BJ (cell line): ENCODE results near the gene SELENOS. TPM values are rescaled to one million over a fixed set of nuclear protein-coding genes. Genes with fewer than 3 reads are reported as not detected.

Experiments used
- CTCF ChIA-PET: fragments of 350-600 bp; formaldehyde crosslinking; extraction: SDS; loops from one replicate; lab custom pipeline; 2021; ENCODE audit warnings: antibody characterized with exemption, inconsistent platforms; lab: Yijun Ruan, JAX
- POLR2A ChIA-PET: fragments of 300-600 bp; sonication (Branson Sonifier 250); formaldehyde crosslinking; extraction: SDS; loops from one replicate; lab custom pipeline; 2021; ENCODE audit warnings: antibody characterized with exemption; lab: Charles Lee
- DNase-seq: peaks from one replicate; pipeline ENCODE4 v3.0.0-alpha.2; 2011; ENCODE audit warnings: low read depth
- H3K27me3 ChIP-seq: 2 replicates; pipeline ENCODE4 v1.6.0; 2011; ENCODE audit warnings: low read length; ENCODE audit not compliant: control insufficient read depth, insufficient read depth
- H3K36me3 ChIP-seq: 2 replicates; pipeline ENCODE4 v1.5.1; 2011; ENCODE audit warnings: low read length; ENCODE audit not compliant: control insufficient read depth, insufficient read depth
- H3K4me3 ChIP-seq: 2 replicates; pipeline ENCODE4 v1.5.1; 2011; ENCODE audit warnings: low read depth, mild to moderate bottlenecking, control low read depth, low read length
- polyA plus RNA-seq: library from polyadenylated mRNA; depleted of rRNA; stranded (reverse); fragments of >200 nt; gene quantifications from 2 replicates; pipeline ENCODE4 v1.2.3, GENCODE V29; 2011
- TF ChIP-seq, protein P1 (sequence below): IDR thresholded peaks from 2 replicates; pipeline ENCODE4 v1.5.1; 2011; ENCODE audit warnings: low read depth, mild to moderate bottlenecking, control low read depth, inconsistent platforms, low read length, moderate library complexity; ENCODE audit not compliant: insufficient read depth

SELENOS gene
- polyA plus RNA-seq, 1 experiment: 71.2 TPM

DNA sequence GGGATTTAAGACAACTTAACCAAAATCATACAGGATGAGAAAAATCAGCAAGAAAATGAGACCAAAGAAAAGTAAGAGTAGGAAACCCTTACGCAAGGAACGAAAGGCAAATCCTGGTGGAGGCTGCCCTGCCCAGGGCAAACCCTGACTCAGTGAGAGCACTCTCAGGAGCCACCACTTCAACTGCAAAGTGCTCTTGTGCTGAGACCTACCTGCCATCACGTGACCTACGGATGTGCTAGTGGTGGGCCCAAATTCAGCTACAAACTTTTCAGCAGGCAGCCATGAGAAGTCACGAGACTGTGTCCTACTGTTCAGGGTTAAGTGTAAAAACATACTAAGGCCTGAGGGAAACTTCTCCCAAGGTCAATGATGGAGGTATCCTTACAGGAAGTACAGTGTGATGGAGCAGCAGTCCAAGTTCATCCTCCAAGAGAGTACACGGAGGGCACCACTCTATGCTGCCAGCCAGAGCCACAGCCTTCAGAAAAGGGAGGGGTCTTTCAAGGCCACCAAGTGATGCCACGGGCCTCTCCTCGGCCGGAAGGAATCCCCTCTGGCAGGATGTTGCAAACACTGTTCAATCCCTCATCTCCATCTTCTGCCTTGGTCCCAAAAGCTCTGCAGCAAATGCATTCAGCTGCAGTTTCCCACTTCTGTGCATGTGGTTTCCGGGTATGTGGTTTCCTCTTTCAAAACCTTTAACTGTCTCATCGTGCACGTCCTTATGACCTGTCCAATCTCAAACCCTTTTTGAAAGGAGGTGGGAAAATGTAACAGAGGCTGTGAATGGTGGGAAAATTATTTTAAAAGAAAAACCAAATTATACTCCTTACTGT is 34.9 kb downstream of the SELENOS start:
- H3K27me3 ChIP-seq: no peaks in the 10 kb centered on the region
- TF ChIP-seq, protein P1, sequence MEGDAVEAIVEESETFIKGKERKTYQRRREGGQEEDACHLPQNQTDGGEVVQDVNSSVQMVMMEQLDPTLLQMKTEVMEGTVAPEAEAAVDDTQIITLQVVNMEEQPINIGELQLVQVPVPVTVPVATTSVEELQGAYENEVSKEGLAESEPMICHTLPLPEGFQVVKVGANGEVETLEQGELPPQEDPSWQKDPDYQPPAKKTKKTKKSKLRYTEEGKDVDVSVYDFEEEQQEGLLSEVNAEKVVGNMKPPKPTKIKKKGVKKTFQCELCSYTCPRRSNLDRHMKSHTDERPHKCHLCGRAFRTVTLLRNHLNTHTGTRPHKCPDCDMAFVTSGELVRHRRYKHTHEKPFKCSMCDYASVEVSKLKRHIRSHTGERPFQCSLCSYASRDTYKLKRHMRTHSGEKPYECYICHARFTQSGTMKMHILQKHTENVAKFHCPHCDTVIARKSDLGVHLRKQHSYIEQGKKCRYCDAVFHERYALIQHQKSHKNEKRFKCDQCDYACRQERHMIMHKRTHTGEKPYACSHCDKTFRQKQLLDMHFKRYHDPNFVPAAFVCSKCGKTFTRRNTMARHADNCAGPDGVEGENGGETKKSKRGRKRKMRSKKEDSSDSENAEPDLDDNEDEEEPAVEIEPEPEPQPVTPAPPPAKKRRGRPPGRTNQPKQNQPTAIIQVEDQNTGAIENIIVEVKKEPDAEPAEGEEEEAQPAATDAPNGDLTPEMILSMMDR: no peak
- POLR2A ChIA-PET: no interaction called here
- peaks cover 1% of the 10 kb centered on the region; the same call in 1 of the 2 replicates for H3K36me3 ChIP-seq
- no peak for DNase-seq
- no peak overlapping the region for H3K4me3 ChIP-seq
- CTCF ChIA-PET: interaction anchor here (0.6 to 1.9 kb wide), 4 partner anchors 11 to 221 kb away, joined by 3 to 6 read pairs (median 4); no protein-coding TSS in a partner anchor

DNA sequence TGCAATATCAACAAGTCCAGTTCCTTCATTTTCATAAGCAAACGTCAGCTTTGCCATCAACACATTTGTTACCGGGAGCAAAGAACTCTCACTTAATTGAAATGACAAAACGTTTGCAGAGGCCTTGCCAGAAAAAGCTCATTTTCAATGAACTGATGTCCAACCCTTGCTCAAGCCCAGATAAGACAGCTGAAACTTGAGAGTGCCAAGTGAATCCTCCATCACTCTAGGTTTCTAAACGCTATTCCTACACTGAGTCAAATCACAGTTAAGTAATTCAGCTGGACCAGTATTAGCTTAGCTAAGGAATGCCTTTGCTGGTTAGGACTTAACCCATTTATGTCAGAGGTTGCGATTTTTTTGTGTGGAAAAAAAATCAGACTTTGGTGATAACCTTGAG is 36.9 kb downstream of the SELENOS start:
- H3K4me3 ChIP-seq: no peak overlapping the region
- POLR2A ChIA-PET: no interaction called here

DNA sequence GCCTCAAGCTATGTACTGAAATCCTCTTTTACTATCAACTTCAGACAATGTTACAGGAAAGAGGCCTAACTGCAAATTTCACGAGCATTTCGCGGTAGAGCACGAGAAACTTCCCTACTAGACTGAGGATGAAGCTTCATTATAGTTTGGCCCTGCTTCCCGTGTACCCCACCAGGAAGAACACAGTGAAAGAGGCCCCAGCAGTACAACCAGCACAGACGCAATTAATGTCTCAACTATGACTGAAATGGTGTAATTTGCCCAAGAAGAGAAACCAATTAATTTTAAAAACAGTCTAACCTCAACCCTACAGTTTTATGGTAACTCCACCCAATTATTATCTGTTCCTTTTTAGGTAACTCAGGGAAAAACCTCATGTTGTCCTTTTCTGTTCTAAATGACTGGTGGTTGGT is 37.6 kb downstream of the SELENOS start:
- no peak for DNase-seq
- ChIA-PET POLR2A (no interaction called here), CTCF (interaction anchor here (1.5 kb wide), 1 partner anchor 11 kb away, joined by 5 read pairs; no protein-coding TSS in a partner anchor)
- peaks cover 3% of the 10 kb centered on the region for H3K36me3 ChIP-seq
- no peak overlapping the region for H3K4me3 ChIP-seq
- TF ChIP-seq, protein P1: no peak
- H3K27me3 ChIP-seq: no peaks in the 10 kb centered on the region

More for the DNA sequence above, 36.9 kb downstream of the SELENOS start:
- Histone ChIP-seq H3K27me3 (no peaks in the 10 kb centered on the region), H3K36me3 (peaks cover 1% of the 10 kb centered on the region; the same call in 1 of the 2 replicates)
- TF ChIP-seq, protein P1: no peak
- CTCF ChIA-PET: interaction anchor here (0.9 to 1.5 kb wide), 4 partner anchors 10 to 22 kb away, joined by 3 to 5 read pairs (median 3); no protein-coding TSS in a partner anchor
- DNase-seq: no peak

DNA sequence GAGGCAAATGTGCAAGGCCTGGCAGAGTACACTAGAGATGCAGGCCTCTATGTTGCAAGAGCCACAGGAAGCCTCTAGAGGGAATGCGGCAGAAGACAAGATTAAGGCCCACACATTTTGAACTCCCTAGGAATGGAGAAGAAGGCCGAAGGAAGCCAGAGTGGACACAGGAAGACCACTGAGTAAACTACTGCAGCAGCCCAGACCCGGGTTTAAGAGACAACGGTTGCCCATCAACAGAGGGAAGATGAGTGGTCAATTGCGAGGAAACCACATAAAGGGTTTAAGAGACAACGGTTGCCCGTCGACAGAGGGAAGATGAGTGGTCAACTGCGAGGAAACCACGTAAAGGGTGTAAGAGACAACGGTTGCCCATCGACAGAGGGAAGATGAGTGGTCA is 40.0 kb downstream of the SELENOS start:
- ChIA-PET POLR2A (no interaction called here), CTCF (no interaction called here)
- no peak for DNase-seq
- peaks cover 2% of the 10 kb centered on the region for H3K36me3 ChIP-seq
- H3K27me3 ChIP-seq: no peaks in the 10 kb centered on the region
- TF ChIP-seq, protein P1: no peak
- H3K4me3 ChIP-seq: no peak overlapping the region

DNA sequence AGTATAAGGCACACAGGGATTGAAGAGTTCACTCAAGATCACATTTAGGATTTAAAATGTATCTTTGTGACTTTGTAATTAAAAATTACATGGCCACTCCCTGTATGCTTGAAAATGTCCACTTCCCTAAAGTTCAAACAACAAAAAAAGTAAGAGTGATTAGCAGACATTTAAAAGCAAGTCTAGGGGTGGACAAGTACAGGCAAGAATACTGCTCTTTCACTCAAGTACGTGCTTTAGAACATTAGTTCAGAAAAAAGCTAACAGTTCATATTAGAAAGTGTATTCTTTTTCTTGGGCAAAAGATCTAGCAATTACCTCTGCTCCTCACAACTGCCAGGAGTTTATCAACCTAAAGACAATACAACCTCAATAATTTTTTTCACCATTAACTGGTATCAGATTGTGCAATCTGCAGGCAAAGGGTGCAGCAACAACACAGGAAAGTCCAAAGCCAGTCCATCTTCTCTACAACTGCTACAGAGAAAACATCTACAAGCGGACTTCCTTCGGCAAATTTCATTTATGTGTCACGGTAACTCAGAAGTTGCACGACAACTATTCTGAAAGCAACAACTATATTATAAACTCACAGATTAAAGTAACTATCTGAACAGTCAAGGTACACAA is 43.5 kb downstream of the SELENOS start:
- CTCF ChIA-PET: interaction anchor here (1.1 kb wide), 1 partner anchor 9 kb away, joined by 3 read pairs; no protein-coding TSS in a partner anchor
- TF ChIP-seq, protein P1: no peak
- Histone ChIP-seq H3K36me3 (peaks cover 2% of the 10 kb centered on the region), H3K4me3 (no peak overlapping the region), H3K27me3 (no peaks in the 10 kb centered on the region)
- POLR2A ChIA-PET: no interaction called here
- no peak for DNase-seq
